GM18861 (cell line): Measurements from ENCODE around the gene RNASE4.
"Not testable (repeated sequence)": the region's sequence is repeated elsewhere in the genome, so short reads cannot be mapped to it uniquely, and the experiment has no call there.

Experiments used
- ATAC-seq: cut with Tn5 transposase; IDR thresholded peaks from one replicate; pipeline ENCODE4 v1.9.1; 2021; ENCODE audit not compliant: unreplicated experiment

The RNASE4 gene

DNA sequence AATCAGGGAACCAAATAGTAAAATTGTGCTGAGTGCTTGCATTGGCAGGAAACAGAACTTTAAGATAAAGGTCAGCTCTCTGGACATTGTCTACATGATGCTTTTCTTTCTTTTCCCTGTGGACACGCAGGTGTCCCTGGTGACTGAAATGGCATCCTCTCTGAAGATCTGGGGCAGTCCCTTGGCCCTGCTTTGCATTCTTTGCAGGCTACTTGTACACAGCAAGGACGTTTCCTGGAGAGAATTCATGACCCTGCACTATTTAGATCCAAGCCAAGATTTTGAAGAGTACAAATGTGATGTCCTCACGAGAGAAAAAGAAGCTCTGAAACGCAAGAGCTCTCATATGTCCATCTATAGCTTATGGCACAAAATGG, 50.1 kb downstream of the RNASE4 start:
- no peak for ATAC-seq

DNA sequence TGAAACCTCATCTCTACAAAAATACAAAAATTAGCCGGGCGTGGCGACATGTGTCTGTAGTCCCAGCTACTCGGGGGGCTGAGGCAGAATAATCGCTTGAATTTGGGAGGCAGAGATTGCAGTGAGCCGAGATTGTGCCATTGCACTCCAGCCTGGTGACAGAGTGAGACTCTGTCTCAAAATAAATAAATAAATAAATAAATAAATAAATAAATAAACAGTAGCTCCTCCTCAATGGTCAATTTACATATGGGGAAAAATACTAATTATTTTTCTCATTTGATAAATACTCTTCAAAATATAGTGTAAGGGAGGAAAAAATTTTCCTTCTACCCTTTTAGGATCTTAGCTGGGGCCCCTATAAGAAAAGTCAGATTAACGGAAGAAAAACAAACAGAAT, 53.9 kb downstream of the RNASE4 start:
- not testable (repeated sequence) for ATAC-seq

DNA sequence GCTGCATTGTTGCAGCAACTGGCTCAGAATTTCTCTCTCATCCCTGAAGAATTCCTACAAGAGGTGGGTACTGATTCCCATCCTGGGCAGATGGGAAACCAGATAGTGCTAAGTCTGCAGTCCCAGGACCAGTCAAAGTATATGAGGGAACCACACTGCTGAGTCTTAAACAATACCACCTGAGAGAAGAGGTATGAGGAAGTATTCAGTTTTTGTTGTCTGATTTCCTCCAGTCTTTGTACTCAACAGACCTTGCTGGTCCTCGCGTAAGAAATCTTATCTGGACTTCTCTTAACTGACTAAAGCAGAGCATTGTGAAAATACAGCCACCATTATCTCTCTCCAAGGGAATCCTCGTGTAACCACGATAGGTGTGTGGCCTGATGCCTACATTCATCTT, 57.8 kb downstream of the RNASE4 start:
- no peak for ATAC-seq

DNA sequence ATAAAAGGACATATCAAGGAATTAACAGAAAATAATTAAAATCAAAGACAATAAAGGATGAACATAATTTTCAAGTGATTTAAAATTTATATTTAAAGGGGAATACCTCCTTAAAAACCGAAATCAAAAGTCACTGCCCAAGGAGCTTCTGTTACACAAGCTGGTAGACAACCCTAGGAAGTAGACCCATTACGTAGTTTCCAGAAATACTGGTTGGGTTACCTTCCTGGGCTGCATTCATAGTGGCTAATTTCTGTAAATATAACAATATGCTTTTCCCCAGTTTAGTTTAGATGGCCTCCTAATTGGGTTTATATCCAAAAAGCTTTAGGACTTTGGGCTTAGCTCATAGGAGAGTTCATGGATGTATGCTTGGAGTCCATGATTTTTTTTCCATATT, 59.2 kb downstream of the RNASE4 start:
- ATAC-seq = no peak

DNA sequence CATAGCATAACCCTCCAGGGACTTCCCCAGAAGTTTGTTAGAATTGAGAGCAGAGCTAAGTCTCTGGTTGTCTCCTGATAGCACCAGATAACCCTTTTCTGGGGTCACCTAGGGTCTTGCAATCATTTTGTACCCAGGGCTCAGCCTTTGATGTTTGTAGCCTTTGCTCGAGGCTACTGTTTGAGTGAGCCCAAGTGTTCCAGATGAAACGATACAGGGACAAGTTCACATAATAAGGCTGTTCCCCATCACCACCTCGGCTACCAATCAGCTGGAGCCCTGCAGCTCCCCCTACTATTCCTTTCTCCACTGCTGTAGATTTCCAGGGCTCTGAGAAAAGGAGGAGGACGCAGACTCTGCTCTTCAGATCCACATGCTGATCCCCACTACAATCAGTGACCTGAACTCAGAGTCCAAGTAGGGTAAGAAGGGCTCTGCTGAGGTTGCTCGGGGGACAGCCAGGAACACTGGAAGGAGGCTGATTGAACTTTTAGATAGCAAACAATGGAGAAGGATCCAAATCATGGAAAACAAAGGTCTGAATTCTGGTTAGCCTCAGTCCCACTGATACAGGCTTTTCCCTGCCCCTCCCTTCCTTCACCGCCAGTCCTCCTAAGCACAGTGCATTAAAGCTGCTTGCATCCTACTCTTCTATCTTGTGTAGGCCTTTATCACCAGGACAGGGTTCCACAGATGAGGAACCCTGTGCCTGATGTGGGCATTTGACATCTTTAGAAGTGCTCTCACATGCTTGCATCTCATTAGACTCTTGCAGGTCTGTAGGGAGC, 61.4 kb downstream of the RNASE4 start, which contains the start of gene EDDM3A:
EDDM3A (plus strand) TSS at position 317 of the 788 bp plus-strand sequence. CDS start 1,694 bp downstream, outside the sequence.
- no peak for ATAC-seq

DNA sequence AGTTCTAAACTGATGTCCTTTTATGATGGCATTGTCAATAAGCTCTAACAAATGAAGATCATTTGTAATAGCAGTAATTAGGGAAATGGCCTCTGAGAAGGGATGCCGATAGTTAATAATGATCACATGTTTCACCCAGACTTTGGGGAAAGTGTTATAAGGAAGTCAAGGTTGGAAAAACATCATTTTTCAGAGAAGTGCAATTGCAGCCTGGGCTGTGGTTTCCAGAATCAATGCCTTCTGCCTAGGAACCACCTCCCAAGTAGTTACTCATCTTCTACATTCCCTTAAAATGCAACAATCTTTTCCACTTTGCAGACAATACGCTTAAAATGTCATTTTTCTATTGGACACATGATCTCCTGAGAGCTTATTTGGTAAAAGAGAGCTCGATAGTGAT, 62.2 kb downstream of the RNASE4 start:
- ATAC-seq = no peak

DNA sequence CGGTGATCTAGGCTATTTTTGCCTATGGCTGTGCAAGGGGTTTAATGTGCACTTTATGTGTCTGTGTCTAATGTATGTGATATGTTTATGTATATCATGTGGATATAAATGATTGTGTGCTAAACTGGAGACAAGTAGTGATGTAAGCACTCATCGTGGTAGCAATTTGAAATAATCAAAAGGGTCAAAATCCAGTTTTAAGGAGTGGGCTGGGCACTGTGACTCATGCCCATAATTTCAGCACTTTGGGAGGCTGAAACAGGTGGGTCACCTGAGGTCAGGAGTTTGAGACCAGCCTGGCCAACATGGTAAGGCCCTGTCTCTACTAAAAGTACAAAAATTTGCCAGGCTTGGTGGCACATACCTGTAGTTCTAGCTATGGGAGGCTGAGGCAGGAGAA, 64.1 kb downstream of the RNASE4 start:
- ATAC-seq = no peak

DNA sequence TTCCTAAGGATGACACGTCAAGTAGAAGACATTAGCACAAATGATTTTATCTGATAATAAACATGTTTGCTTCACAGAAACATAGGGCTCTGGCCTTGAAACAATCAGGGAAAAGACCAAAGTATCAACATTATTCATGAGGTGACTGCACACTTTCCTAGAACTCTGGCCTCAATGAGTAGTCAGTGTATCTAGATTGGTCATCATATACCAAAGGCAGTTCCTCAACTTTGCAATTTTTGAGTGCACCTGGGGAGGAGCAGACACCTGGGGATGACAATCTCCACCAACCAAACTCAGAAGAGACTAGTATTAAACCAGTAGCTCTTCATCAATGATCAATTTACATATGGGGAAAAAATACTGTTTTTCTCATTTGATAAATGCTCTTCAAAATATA, 65.8 kb downstream of the RNASE4 start:
- ATAC-seq = no peak
